GM18498 (cell line): ENCODE data around the gene C2orf81.
"Not testable (repeated sequence)": the region's sequence is repeated elsewhere in the genome, so short reads cannot be mapped to it uniquely, and the experiment has no call there.

Source experiments
- ATAC-seq: cut with Tn5 transposase; IDR thresholded peaks from one replicate; pipeline ENCODE4 v1.9.1; 2021; ENCODE audit warnings: mild to moderate bottlenecking, moderate library complexity; ENCODE audit not compliant: unreplicated experiment

The C2orf81 gene

GRCh38 chr2:74444498-74445318 is 23.3 kb upstream of the C2orf81 start:
- no peak for ATAC-seq

GRCh38 chr2:74442483-74443297 is 21.3 kb upstream of the C2orf81 start:
- not testable (repeated sequence) for ATAC-seq

GRCh38 chr2:74441690-74442482 is 20.5 kb upstream of the C2orf81 start, which contains the start of gene RTKN:
Gene RTKN, minus strand, starts transcription at chr2:74441937. Its CDS starts 121 bp downstream, at chr2:74441816.
- no peak for ATAC-seq

- no peak for ATAC-seq
Observed at GRCh38 chr2:74441170-74441689, 19.8 kb upstream of the C2orf81 start.

GRCh38 chr2:74440378-74441169 is 19.2 kb upstream of the C2orf81 start:
- peak; percentile 96 for ATAC-seq

GRCh38 chr2:74439803-74440377 is 18.5 kb upstream of the C2orf81 start:
- no peak for ATAC-seq

- no peak for ATAC-seq
Observed at GRCh38 chr2:74439373-74439772, 18.0 kb upstream of the C2orf81 start.

- no peak for ATAC-seq
Observed at GRCh38 chr2:74438248-74438647, 16.8 kb upstream of the C2orf81 start.

GRCh38 chr2:74436848-74437695 is 15.7 kb upstream of the C2orf81 start:
- ATAC-seq: no peak

- no peak for ATAC-seq
Observed at GRCh38 chr2:74436111-74436805, 14.8 kb upstream of the C2orf81 start.

- ATAC-seq: no peak
Observed at GRCh38 chr2:74430502-74430901, 9.1 kb upstream of the C2orf81 start.

- no peak for ATAC-seq
Observed at GRCh38 chr2:74429487-74430451, 8.3 kb upstream of the C2orf81 start.

- ATAC-seq: no peak
Observed at GRCh38 chr2:74428675-74429074, 7.3 kb upstream of the C2orf81 start.

GRCh38 chr2:74427551-74427950 is 6.1 kb upstream of the C2orf81 start:
- ATAC-seq: no peak

- no peak for ATAC-seq
Observed at GRCh38 chr2:74426181-74426758, 4.9 kb upstream of the C2orf81 start.

- no peak for ATAC-seq
Observed at GRCh38 chr2:74425523-74425922, 4.1 kb upstream of the C2orf81 start.

- no peak for ATAC-seq
Observed at GRCh38 chr2:74424995-74425406, 3.6 kb upstream of the C2orf81 start.
